GM19240 (cell line): ENCODE data around the gene ITGB3.
A peak's percentile ranks its signal among the peaks of the same experiment; 100 is the strongest.
"Not testable (repeated sequence)": the region's sequence is repeated elsewhere in the genome, so short reads cannot be mapped to it uniquely, and the experiment has no call there.

Source experiments
- DNase-seq: peaks from one replicate; pipeline ENCODE4 v3.0.0; 2011; ENCODE audit warnings: low spot score; ENCODE audit not compliant: insufficient read length

ITGB3 gene

DNA sequence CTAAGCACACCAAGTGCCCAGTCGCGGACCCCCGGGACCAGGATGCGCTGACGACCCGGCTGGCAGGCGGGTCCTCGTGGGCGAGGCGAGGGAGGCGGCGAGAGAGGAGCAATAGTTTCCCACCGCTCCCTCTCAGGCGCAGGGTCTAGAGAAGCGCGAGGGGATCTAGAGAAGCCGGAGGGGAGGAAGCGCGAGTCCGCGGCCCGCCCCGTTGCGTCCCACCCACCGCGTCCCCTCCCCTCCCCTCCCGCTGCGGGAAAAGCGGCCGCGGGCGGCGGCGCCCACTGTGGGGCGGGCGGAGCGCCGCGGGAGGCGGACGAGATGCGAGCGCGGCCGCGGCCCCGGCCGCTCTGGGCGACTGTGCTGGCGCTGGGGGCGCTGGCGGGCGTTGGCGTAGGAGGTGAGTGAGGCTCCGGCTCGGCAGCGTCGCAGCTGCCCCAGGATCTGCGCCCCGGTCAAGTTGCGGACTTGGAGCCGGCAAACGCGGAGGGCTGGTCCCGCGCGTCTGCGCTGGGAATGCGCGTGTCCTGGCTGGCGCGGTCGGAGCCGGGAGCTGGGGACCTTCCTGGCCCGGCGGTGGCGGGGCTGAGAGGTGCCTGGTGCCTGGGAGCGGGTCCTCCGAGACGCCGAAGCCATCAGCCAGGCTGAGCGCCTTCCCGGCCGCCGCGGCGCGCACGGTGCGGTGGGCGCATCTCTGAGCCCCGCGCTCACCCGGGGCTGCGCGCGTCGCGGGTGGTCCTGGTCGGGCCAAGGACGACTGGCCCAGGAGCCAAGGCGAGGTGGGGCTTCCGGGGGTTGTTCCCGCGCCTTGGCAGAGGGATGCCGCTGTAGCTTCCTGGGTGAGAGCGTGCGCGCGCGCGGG lies at the start of gene ITGB3:
ITGB3 (plus strand) TSS at position 287 of the 862 bp plus-strand sequence; CDS start at position 322, 35 bp downstream.
- DNase-seq = peak; percentile 51

GRCh38 chr17:47203984-47204721 lies 49.5 kb upstream of the ITGB3 start:
- DNase-seq = no peak

DNA sequence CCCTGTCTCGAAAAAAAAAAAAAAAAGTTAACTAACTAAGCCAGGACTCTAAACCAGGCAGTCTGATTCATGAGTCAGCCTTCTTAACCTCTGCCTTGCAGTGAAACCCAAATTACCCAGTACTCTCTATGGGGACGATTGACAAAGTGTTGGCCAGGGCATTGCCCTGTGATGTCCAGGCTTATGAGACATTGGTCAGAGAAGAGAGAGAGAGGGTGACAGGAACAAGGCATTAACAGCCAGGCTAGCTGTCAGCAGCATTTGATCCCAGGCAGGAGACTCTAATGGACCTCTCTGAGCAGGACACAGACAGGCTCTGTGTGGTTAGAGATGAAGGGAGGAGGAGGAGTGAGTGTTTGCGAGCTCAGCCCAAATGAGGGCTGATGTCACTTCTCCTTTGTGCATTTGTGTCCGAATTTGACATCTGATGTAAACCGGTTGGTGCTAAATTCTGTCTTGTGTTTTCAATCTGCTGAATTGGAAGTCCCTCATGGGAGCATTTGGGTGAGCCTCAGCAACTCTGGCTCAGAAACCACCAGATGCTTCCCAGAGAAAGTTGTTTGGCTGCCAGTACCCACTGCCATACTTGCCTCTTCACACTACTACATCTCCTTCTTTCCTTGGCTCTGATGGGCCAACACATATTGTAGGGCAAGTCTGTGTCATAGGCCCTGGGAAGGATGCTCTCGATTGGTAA lies 48.8 kb upstream of the ITGB3 start:
- no peak for DNase-seq

GRCh38 chr17:47205419-47205963 lies 48.1 kb upstream of the ITGB3 start:
- DNase-seq = peak; percentile 67

DNA sequence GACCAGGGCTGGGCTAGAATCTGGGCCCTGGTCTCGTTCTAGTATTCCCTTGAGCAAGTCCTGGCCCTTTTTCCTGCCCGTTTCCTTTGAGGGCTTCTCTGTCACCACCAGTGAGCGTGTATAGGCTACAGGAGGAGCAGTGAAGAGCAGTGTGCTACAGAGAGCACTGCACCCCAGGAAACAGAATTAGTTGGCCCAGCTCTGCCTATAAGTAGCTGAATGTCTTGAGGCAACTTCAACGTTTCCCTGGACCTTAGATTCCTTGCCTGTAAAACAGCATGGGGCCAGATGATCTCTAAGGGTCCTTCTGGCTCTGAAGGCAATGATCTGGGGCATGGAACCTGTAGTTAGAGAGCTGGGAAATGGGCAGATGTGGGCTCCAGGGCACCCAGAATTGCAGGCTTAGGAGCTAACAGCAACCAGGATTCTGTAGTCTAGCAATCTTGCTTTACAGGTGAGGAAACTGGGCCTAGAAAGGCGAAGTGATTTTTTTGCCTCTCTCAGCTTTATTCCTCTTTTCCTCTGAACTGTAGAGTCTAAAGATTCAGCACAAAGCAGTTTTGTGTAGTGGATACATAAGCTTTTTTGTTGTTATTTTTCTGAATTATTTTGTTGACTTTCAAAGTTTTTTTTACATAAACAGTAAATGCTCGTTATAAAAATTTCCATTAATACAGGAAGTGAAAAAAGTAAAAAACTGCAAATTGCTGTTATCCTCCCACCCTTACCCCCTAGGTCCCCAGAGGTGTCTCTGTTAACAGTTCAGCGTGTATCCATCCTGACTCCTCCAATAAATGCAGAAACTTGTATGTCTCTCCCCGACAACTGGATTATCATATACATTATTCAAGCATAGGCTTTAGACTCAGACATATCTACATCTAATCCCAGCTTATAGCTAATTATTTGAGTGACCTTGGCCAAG lies 46.2 kb upstream of the ITGB3 start:
- no peak for DNase-seq

DNA sequence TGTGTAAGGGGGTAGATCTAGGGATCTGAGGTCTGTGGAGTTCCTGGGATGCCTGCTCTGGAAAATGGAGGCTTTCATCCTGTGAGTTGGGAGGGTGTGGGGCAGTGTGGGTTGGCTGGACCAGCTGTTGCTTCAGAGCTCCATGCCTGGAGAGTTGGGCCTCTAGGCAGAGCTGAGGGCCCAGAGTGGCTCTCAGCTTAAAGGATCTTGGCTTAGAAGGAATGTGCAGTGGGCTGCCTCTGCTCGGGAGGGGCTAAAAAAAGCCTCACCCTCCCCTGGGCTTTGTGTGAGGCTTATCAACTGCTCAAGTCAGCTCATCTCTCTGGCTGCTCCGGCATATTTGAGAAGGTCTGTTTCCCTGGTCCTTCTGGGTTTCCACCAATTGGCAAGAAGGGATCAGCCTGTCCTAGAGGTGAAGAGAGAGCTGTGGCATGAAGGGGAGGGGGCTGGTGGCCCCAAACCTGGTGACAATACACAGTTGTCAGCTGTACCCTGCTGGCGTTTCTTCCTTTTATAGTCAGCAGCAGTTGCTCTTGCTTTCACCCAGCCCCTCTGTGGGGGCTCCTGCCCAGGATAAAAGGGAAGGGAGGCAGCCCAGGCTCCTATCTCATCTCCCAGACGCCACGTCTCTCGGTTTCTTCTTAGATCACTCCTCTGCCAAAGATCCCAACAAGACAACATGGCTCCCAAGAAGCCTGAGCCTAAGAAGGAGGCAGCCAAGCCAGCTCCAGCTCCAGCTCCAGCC lies 44.7 kb upstream of the ITGB3 start, which contains the start of gene MYL4:
MYL4 (plus strand) TSS at position 605 of the 745 bp plus-strand sequence; CDS start at position 680, 75 bp downstream.
- no peak for DNase-seq

- no peak for DNase-seq
Measured at GRCh38 chr17:47209499-47209898, 44.1 kb upstream of the ITGB3 start.

DNA sequence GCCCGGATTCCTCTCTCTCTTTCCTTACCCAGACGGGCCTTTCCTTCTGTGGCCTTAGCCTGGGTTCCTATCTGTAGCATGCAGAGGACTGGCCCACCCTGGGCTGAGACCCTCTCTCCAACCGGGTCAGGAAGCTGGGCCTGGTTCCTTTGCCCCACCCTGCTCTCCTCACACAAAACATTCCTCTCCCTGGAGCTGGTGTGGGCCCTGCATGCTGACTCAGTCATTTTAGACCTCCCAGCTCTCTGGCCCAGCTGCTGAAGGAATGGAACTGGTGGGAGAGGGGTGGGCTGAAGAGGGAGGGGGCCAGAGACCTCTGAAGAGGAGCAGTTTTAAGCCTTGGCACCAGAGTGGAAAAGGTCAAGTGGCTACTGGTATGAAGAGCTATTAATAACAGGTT lies 43.5 kb upstream of the ITGB3 start:
- DNase-seq = no peak

DNA sequence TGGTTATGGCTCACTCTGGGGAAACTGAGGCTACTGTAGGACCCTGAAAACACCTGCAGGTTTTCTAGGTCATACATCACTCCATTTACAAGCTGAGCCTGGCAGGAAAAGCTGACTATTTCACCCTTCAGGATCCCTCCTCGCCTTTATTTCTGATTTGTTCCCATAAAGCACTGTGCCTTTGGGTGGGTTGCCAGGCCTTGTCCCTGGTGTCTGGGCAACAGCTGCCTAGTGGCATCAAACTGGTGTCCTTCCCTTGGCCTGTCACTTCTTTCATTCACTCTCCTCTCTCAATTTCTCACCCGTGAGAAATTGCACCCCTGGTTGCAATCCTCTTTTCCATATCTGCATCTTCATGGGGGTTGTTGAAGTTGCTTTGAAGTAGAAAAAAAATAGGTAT lies 42.8 kb upstream of the ITGB3 start:
- no peak for DNase-seq

DNA sequence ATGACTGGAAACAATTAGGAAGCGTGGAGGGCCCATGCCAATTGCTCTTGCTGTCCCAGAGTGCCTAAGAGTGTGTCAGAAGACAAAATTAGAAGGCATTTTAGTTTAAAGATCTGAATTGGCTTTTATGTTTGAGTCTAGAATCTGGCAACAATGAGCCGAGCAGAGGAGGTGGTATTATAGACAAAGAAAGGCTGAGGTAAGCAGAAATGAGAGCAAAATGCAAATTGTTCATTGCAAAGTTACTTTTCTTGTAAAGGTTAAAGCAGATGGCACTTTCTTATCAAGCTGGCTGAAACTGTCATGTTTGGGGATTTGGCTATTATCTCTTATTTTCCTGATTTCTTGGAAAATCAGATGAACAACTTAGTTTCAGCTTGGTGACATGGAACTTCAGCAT lies 41.2 kb upstream of the ITGB3 start:
- no peak for DNase-seq

- DNase-seq = no peak
Measured at GRCh38 chr17:47213540-47213939, 40.1 kb upstream of the ITGB3 start.

GRCh38 chr17:47214931-47215330 lies 38.7 kb upstream of the ITGB3 start:
- DNase-seq = no peak

- DNase-seq = not testable (repeated sequence)
Measured at GRCh38 chr17:47216821-47217220, 36.8 kb upstream of the ITGB3 start.

DNA sequence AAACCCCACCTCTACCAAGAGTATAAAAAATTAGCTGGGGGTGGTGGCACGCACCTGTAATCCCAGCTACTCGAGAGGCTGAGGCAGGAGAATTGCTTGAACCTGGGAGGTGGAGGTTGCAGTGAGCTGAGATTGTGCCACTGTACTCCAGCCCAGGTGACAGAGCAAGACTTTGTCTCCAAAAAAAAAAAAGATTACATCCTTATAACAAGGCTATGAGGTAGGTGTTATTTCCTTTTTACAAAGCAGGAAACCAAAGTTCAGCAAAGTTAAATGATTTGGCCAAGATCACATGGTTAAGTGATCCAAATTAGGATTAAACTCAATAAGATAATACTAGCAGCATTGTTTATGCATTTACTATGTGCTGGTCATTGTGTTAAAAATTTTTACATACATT lies 36.3 kb upstream of the ITGB3 start:
- not testable (repeated sequence) for DNase-seq

GRCh38 chr17:47218896-47219430 lies 34.7 kb upstream of the ITGB3 start:
- no peak for DNase-seq

DNA sequence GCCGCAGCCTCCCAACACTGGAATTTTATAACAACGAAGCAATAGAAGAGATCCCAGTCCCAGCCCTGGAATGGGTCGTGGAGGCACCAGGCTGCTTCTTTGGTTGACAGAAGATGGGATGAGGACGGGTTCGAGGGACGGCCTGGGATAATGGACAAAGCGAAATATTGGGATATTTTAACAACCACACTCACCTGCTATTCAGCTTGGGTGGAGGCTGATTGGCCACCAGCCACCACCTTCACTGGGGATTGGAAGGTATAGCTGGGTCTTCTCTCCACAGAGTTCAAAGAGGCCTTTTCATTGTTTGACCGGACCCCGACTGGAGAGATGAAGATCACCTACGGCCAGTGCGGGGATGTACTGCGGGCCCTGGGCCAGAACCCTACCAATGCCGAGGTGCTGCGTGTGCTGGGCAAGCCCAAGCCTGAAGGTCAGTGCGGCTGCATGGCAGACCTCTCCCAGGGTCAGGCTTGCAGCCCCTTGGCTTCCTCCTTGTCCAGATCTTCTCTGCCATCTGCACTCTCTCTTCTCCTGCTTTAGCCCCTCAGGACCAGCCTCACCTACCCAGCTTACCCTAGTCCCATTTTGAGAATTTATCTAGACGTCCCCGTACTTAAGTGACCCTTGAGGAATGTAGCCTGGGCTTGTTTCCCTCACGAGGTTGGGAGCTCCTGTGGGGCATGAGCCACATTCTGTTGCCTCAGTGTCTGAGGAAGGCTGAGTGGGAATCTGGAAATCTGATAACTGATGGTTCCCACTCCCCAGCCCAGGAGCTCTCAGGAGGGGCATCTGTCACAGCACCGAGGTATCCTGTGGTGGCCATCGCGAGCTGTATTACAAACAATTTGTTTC lies 33.8 kb upstream of the ITGB3 start:
- DNase-seq = no peak

- no peak for DNase-seq
Measured at GRCh38 chr17:47220531-47220999, 33.1 kb upstream of the ITGB3 start.

DNA sequence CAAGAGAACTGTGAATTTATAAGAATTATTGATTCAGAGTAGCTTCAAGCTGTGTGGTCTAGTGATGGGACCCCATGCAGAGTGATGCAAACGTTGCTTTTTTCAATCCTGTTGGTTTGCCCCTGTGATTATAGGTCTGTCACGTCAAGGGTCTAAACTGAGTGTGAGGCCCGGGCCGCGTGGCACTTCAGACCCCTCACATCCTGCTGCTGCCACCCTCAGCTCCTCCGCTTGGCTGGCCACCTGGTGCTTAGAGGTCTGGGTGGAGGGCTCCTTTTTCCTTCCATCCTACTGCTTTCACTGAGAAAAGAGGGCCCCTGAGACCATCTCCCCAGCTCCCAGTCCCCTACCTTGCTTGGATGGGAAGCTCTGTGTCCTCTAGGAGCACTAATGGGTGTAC lies 32.5 kb upstream of the ITGB3 start:
- DNase-seq = no peak
